HepG2 (cell line): ENCODE results near the gene MCC. TPM values are rescaled to one million over a fixed set of nuclear protein-coding genes. Genes with fewer than 3 reads are reported as not detected.
A peak's percentile ranks its signal among the peaks of the same experiment; 100 is the strongest.

ENCODE experiments used
- GATAD1 ChIP-seq: IDR thresholded peaks from 2 replicates; pipeline ENCODE4 v1.6.1; 2016; ENCODE audit warnings: missing genetic modification reagents, missing compliant biosample characterization
- HDAC2 ChIP-seq: sonication (generic); formaldehyde crosslinking; IDR thresholded peaks from 2 replicates; pipeline ENCODE4 v1.4.0; 2020; ENCODE audit warnings: missing genetic modification reagents
- IRF2 ChIP-seq: IDR thresholded peaks from 2 replicates; pipeline ENCODE4 v1.6.1; 2018; ENCODE audit warnings: missing genetic modification reagents, missing compliant biosample characterization
- NFYC ChIP-seq: IDR thresholded peaks from 2 replicates; pipeline ENCODE4 v1.6.1; 2016; ENCODE audit warnings: missing genetic modification reagents, missing compliant biosample characterization
- PAXIP1 ChIP-seq: sonication (generic); formaldehyde crosslinking; conservative IDR thresholded peaks from 2 replicates; pipeline ENCODE4 v1.4.0; 2020; ENCODE audit warnings: mild to moderate bottlenecking, missing genetic modification reagents, moderate library complexity
- PCBP1 ChIP-seq: fragments of 200-400 bp; formaldehyde crosslinking; IDR thresholded peaks from 2 replicates; pipeline ENCODE4 v1.6.1; 2017; ENCODE audit warnings: mild to moderate bottlenecking, low read depth, low read length, borderline replicate concordance
- POGK ChIP-seq: sonication (generic); formaldehyde crosslinking; conservative IDR thresholded peaks from 2 replicates; pipeline ENCODE4 v1.8.0; 2022; ENCODE audit warnings: mild to moderate bottlenecking, moderate library complexity, missing genetic modification reagents
- RFX1 ChIP-seq: fragments of 450-650 bp; IDR thresholded peaks from 2 replicates; pipeline ENCODE4 v1.6.1; 2017
- SMC3 ChIP-seq: IDR thresholded peaks from 2 replicates; pipeline ENCODE4 v1.6.1; 2011; ENCODE audit warnings: low read length, improper control_type of control experiment
- TOPORS ChIP-seq: sonication (generic); formaldehyde crosslinking; IDR thresholded peaks from 2 replicates; pipeline ENCODE4 v1.8.0; 2023; ENCODE audit warnings: mild to moderate bottlenecking, missing genetic modification reagents
- ZBTB4 ChIP-seq: sonication (generic); formaldehyde crosslinking; IDR thresholded peaks from 2 replicates; pipeline ENCODE4 v1.4.0; 2020; ENCODE audit warnings: missing genetic modification reagents, mild to moderate bottlenecking, borderline replicate concordance
- ZNF275 ChIP-seq: sonication (generic); formaldehyde crosslinking; IDR thresholded peaks from 2 replicates; pipeline ENCODE4 v1.8.0; 2022; ENCODE audit warnings: missing genetic modification reagents, mild to moderate bottlenecking, inconsistent platforms, borderline replicate concordance
- ZNF512 ChIP-seq: sonication (generic); formaldehyde crosslinking; IDR thresholded peaks from 2 replicates; pipeline ENCODE4 v1.4.0; 2020; ENCODE audit warnings: mild to moderate bottlenecking, missing genetic modification reagents
- ZNF589 ChIP-seq: sonication (generic); formaldehyde crosslinking; conservative IDR thresholded peaks from 2 replicates; pipeline ENCODE4 v1.8.0; 2022; ENCODE audit warnings: mild to moderate bottlenecking, moderate library complexity, missing genetic modification reagents
- polyA plus RNA-seq, 8 experiments: library from polyadenylated mRNA; depleted of rRNA in 3 of 8; stranded (reverse) in 7 of 8; unstranded in 1 of 8; fragments of >200 nt; fragmentation: Illumina TruSeq in 4 of 8; extraction: Trizol in 4 of 8; gene quantifications; 2 replicates each; pipeline versions ENCODE4 v1.2.1 to v1.2.3, GENCODE V29; 2011 to 2016; ENCODE audit warnings: low read depth in 4 of 8, missing spikeins in 1 of 8, mixed read lengths in 1 of 8; ENCODE audit not compliant: insufficient read depth in 1 of 8
- total RNA-seq, 5 experiments: library from RNA; depleted of rRNA; stranded (reverse); fragments of >200 nt; fragmentation: Illumina TruSeq; extraction: Trizol; gene quantifications; 2 replicates each; pipeline ENCODE4 v1.2.3, GENCODE V29; 2016; ENCODE audit warnings: low read depth in 1 of 5

The MCC gene
- total and polyA plus RNA-seq, 2 of the 13 experiments (the other 11 are each of a cell fraction or from before 2014, with no cell fraction given), result 0.55 to 2.4 TPM

- TF ChIP-seq ZNF512 (CRISPR knock-in tag), result no peak
- peak; percentile 47; the same call in 1 of the 2 replicates for TF ChIP-seq GATAD1 (CRISPR knock-in tag)
- no peak for TF ChIP-seq ZNF275
- TF ChIP-seq RFX1, result no peak
- no peak for TF ChIP-seq ZBTB4
- TF ChIP-seq SMC3, result no peak
- TF ChIP-seq TOPORS (CRISPR knock-in tag), result peak; percentile 78; the same call in 1 of the 2 replicates
- 0 out of 2 replicates have a peak, but pooled peaks have one; percentile 15 for TF ChIP-seq HDAC2
- 0 out of 2 replicates have a peak, but pooled peaks have one; percentile 32 for TF ChIP-seq IRF2 (CRISPR knock-in tag)
- TF ChIP-seq NFYC (CRISPR knock-in tag), result 0 out of 2 replicates have a peak, but pooled peaks have one; percentile 10
- TF ChIP-seq PCBP1, result 0 out of 2 replicates have a peak, but pooled peaks have one; percentile 78
- TF ChIP-seq ZNF589 (CRISPR knock-in tag), result peak; percentile 74
- no peak for TF ChIP-seq PAXIP1
- TF ChIP-seq POGK (CRISPR knock-in tag), result peak; percentile 87; the same call in 1 of the 2 replicates
Observed at GRCh38 chr5:113487781-113488644, at the start of gene MCC (continued).
